HK-2 (cell line): ENCODE results near the gene ADAMTS13.
"Not testable (repeated sequence)": the region's sequence is repeated elsewhere in the genome, so short reads cannot be mapped to it uniquely, and the experiment has no call there.

Experiments
- DNase-seq: peaks from one replicate; pipeline ENCODE4 v3.0.0-alpha.2; 2018; ENCODE audit not compliant: unreplicated experiment

The ADAMTS13 gene

DNA sequence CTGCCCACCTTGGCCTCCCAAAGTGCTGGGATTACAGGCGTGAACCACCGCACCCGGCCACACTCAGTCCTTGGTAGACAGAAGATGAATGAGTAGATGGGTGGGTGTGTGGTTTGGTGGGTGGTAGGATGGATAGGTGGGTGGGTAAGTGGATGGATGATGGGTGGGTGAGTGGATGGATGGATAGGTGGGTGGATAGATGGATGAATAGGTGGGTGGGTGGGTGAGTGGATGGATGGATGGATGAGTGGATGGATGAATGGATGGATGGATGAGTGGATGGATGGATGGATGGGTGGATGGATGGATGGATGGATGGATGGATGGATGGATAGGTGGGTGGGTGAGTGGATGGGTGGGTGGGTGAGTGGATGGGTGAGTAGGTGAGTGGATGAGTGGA is 29.9 kb upstream of the ADAMTS13 start:
- not testable (repeated sequence) for DNase-seq

DNA sequence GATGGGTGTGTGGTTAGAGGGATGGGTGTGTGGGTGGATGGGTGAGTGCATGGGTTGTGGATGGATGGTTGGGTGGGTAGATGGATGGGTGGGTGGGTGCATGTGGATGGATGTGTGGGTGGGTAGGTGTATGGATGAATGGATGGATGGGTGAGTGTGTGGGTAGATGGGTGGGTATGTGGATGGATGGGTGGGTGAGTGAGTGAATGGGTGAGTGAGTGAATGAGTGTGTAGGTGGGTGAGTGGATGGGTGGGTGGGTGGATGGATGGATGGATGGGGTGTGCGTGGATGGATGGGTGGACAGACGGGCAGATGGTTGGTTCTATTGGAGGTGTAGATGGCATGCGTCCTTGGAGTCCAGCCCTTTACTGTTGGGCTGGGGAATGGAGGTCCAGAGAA is 28.8 kb upstream of the ADAMTS13 start:
- no peak for DNase-seq

DNA sequence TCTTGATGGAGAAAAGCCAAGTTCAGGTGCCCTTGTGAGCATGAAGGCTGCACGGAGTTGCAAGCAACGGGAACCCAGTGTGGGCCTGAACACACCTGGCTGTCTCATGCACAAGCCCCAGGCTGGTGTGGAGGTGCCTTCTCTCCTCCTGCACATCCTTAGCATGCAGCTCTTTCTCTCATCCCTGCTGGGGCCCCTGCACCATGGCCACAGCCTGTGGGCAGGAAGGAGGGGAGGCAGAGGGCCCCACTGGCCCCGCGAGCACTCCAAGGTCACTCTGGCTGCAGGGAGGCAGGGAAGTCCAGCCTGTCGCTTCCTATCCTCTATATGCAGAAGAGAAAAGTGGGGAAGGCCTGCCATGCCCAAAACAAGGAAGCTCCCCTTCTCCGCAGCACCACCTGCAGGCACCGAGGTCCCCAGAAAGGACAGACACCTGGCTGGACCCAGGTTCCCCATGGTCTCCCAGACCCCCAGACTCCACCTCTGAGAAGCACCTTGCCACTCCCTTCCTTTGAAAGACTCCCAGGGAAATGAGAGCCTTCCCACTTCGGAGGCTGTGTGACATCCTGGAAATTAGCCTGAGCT is 27.4 kb upstream of the ADAMTS13 start:
- DNase-seq: no peak

DNA sequence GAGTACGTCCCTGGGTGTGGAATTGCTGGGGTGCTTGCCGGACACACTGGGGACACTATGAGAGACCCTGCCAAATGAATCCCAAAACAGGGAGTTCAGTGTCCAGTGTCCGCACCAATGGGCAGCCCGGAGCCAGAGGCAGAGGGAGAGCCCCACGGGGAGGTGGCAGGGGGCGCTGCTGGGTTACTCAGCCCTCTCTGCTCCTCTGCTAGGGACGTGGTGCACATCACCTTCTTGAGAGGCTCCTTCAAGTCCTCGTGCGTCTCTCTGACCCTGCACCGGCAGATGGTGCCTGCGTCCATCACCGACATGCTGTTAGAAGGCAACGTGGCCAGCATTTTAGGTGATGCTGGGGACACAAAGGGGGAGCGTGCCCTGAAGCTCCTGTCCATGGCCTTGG is 25.2 kb upstream of the ADAMTS13 start:
- no peak for DNase-seq

DNA sequence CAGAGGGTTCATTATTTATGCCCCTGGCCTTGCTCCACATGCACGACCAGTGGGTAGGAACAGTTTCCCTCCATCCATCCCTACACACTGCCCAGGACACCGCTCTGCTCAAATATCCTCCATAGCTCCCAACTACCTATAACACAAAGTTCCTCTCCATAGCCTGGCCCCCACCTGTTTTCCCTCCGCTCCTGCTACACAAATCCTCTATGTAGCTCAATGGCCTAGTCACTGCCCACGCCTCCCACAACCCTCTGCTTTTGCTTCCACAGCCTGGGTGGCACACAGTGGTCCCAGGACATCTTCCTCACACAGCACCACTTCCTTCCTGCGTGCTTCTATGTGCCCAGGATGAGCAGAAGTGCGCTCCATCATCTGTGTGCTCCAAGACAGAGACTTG is 24.8 kb upstream of the ADAMTS13 start:
- no peak for DNase-seq

DNA sequence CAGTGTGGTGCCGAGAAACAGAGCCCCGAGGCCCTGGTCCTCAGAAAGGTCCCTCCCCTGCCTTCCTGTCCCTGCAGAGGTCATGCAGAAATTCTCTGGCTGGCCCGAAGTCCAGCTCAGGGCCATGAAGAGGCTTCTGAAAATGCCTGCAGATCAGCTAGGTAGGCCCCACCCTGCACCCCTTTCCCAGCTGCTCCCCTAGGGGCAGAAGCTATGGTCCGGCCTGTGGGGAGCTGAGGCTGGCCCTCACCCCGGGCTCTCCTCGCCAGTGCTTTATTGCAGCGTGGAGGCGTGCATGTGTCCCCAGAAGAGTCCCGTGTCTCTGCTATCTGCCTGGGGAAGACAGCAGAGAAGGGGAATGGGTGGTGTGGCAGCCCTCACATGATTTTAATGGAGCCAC is 24.3 kb upstream of the ADAMTS13 start:
- DNase-seq: no peak

DNA sequence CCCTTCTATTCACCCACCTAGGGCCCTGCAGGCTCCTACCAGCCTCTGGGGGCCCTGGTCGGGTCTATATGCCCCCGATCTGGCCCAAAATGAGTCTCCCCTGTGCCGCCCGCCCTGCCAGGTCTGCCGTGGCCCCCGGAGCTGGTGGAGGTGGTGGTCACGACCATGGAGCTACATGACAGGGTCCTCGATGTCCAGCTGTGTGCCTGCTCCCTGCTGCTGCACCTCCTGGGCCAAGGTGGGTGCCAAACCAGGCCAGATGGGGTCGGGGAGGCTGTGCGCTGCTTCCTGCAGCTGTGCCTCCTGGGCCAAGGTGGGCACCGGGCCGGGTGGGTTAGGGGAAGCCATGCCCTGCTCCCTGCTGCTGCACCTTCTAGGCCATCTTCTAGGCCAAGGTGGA is 21.9 kb upstream of the ADAMTS13 start:
- no peak for DNase-seq

DNA sequence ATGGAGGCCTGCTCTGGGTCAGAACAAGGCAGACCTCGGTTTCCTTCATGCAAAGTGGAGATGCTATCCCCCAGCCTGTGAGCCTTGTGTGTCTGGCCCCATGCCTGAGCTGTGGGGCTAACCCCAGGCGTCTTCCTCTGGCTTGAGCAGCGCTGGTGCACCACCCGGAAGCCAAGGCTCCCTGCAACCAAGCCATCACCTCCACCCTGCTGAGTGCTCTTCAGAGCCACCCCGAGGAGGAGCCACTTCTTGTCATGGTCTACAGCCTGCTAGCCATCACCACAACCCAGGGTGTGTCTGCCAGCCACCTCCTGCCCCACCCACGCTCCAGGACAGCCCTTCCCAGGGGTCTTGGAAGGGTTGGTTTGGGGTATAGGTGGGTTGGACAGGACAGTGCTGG is 20.6 kb upstream of the ADAMTS13 start:
- DNase-seq: no peak

DNA sequence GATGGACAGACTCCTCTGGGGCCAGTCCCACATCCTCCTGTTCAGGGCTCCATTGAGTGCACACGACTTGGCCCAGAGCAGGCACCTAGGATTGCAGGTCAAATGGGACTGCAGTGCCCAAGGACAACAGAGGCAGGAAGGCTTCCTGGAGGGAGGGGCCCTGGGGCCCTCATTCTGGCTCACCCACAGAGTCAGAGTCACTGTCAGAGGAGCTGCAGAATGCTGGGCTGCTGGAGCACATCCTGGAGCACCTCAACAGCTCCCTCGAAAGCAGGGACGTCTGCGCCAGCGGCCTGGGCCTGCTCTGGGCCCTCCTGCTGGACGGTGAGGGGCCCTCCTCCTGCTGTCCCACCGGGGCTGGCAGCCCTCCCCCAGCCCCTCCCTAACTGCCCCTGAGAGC is 19.5 kb upstream of the ADAMTS13 start:
- DNase-seq: no peak

DNA sequence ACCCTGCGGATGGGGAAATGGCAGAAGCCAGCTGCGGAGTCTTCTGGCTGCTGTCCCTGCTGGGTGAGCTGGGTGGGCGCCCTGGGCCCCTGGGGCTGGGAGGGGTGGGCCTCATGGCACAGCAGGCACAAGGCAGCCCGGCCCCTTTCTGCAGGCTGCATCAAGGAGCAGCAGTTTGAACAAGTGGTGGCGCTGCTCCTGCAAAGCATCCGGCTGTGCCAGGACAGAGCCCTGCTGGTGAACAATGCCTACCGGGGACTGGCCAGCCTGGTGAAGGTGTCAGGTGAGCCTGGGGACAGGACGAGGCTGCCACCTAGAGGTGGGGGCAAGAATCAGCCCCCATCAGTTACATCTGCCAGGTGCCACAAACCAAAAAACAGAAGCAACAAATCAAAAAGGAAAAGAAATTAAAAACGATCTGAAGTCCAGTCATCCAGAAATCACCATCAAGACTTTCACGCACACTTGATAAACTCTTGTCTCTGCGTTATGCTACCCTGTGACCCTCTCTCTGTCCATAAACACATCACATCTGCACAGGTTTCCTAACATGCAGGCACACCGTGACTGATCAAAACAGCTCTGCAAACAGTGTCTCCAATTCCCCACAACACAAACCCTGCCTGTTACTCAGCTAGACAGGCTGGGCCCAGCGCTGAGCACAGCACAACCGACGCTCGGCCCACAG is 18.3 kb upstream of the ADAMTS13 start:
- peak; percentile 56 for DNase-seq

DNA sequence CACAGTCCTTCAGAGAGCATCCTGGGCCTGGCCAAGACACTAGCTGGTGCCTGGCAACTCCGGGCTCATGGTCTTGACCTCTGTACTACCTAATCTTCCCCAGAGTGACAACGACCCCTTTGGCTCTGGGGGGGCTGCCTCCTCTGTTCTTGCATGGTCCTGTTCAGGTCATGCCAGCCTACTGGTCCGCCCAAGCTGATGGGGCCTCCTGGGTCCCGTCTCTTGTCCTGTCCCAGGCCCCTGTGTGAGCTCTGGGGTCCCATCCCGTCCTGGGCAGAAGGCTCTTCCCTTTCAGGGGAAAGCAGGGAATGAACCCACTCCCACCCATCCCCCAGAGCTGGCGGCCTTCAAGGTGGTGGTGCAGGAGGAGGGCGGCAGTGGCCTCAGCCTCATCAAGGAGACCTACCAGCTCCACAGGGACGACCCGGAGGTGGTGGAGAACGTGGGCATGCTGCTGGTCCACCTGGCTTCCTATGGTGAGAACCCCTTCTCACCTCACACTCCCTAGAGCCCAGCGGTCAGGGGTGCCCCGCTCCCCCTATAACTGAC is 17.6 kb upstream of the ADAMTS13 start:
- DNase-seq: no peak

DNA sequence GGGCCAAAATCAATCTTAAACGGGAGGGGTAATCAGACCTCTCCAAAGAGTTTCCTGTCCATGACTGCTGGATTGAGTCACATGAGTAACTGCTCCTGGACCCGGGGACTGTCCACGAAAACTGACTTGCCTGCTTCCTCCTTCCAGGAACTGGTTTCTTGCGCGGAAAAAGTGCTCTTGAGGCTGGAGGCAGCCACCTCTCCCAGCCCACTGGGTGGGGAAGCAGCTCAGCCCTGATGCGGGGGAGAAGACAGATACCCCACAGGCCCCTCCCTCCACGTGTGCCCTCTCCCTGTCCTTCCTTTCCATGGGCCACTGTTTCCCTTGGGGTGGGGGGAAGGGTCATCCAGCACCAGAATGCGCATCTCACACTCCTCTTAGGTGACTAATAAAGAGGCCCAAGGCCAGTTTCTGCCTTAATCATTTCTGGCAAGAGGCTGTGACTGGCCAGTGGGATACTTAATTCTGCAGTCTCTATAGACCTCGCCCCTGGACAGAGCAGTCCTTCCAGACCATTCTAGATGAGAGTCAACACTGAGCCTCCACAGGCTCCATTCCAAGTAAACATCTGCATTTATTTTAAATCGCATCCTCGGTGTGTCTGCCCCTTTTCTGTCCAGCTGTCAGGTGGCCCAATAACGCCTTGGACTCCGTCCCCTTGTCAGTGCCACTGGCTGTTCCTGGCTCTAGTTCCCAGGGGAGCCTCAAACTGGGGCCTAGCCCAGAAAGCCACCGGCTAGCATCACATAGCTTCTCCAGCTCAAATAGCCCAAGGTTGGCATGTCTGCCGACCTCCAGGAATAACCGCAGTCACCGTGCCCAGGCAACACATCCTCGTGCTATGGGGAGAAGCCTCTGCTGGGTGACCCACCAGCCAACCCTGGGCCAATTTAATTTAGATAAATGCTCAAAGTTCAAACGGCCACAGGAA is 16.4 kb upstream of the ADAMTS13 start:
- DNase-seq: no peak

DNA sequence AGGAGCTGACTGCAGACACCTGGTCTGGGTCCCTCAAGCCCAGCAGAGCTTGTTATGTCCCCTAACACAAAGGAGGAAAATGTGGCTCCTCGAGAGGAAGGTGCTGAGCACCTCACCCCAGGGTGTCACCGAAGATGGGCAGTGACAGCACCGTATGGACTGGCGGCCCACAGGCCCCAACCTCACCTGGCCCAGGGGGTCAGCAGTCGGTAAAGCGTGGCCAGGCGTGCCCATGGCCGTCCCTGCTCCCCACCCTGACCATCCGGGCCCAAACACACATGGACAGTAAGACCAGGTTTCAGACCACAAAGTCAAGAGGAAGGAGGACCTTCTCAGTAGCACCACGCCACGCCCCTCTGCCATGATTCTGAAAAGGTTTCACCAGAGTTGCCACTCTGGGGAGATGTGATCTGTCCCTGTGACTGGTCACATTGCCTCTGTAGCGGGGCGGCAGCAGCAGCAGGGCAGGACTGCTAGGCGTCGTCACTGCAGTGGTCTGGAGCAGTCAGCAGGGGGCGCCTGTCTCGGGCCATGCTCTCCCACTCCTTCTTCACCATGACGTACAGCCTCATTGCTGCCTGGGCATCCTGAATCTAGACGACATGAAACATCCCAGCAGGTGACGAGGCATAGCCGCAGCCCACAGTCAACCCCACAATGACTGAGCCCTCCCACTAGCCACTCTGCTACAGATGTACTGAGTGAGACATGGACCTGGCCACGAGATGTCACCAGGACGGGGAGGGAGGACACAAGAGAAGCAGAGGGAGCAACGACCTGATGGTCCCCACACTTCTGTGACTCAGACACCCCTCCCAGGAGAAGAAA is 15.5 kb upstream of the ADAMTS13 start:
- DNase-seq: peak; percentile 62

DNA sequence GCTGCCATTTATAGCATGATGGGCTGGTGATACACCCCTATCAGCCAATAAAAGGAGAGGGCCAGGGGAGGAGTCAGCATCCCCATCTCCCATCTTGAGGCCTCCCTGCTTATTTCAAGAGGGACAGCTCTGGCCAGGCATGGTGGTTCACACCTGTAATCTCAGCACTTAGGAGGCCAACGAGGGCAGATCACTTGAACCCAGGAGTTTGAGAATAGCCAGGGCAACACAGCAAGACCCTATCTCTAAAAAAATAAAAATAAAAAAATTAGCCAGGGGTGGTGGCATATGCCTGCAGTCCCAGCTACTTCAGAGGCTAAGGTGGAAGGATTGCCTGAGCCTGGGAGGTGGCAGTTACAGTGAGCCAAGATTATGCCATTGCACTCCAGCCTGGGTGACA is 14.1 kb upstream of the ADAMTS13 start:
- DNase-seq: no peak

DNA sequence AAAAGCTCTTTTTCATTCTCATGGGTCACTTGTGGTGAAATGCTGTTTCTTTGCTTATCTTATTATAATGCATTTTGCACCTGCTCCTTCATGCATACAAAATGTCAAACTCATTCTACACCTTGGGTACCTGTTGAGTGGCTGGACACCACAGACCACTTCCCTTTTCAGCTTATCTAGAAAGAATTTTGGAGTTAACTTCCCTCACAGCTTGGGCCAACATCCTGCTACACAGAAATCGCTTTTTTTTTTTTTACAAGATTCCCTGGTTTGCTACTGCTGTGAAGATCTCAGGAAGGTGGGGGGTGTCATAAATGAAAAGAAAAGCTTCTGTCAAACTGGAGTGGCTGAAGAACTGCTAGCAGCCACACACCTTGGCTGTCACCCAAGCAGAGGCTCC is 7.0 kb upstream of the ADAMTS13 start:
- DNase-seq: no peak

DNA sequence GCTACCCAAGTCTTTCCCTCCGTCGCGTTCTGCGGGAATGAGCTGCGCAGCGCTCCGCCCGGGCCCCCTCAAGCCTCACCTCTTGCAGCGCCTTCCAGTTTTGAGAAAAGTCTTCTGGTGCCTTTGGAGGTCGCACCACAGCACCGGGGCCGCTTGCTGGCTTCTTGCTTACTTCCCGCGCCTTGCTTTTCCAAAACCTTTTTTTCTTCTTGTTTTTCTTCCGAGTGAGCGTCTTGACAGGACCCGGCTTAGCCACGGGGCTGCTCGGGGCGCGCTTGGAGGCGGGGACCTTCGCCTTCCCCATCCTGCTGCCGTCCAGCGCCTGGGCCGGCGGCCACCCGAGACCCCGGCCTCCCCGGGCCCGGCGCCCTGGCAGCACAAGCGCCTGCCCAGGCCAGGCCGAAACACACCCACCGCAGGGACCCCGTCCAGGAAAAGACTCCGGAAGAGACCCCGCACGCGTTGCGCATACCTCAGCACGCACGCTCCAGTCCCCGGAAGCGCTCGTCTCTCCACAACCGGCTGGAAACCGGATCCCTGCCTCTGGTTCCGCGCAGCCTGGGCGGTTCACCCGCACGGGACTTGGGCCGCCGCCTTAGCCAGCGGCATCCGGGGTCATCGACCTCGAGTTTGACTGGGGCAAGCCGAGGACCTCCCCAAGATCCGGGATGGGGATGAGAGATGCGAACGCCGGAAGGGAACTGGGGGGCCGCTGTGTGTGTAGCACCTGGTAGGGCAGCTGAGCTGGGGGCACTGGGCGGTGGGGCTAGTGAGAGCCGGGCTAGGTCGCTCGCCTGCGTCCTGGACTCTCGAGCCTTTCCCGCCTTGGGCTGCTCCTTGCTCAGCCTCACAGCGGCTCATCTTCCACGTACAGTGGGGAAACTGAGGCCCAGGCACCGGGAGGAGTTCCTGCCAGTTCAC is 4.4 kb upstream of the ADAMTS13 start, which contains the start of gene REXO4:
REXO4 (minus strand) TSS at position 470 of the 921 bp plus-strand sequence; CDS start at position 304, 166 bp downstream.
- peak; percentile 90 for DNase-seq

DNA sequence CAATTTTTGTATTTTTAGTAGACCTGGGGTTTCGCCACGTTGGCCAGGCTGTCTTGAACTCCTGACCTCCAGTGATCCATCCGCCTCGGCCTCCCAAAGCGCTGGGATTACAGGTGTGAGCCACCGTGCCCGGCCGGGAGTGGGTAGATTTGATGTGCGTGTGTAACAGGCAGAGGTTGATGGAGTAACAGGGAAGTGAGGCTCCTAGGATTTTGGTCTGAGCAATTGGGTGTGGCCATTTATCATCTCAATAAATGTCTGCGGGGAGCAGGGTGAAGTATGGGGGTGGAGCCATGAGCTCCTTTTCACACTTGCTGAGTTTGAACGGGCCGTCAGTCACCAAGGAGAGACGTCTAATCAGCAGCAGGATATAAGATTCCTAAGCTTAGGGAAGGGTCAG is 3.2 kb upstream of the ADAMTS13 start:
- DNase-seq: no peak

DNA sequence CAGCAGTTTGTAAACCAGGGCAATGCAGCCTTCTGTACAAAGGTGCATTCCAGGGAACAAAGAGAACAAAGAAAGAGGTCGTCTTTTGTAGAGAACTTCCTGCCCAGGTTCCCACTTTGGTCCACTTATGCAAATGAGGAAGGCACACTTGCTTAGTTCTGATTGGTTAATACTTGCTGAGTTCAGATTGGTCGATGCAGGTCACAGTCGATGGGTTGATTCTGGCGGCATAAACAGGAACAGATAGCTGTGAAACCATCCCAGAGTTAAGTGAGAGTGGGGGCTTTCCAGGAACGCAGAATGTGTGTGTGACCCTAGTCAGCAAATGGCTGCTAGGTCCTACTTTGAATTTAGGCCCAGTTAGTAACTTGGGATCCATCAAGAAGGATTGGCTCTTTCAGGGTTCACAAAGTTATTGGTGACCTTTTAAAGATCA is 1.8 kb upstream of the ADAMTS13 start:
- no peak for DNase-seq

DNA sequence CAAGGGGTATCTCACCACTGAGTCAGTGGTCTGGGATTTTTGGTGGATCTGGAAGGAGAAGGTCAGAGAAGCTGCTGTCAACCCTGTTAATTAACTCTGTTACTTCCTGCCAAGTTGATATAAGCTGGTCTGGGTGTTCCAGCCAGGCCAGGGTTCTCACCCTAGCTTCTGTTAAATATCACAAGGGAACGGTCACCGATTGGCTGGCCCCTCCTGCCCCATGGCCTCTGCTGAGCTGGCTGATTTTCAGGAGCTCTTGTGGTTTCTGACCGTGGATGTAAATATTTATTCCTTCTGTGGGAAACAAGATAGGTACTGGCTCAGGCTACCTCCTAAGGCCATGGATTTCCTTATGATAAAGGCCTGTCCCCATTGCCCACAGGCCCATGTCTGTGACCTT is 1.0 kb downstream of the ADAMTS13 start:
- no peak for DNase-seq

DNA sequence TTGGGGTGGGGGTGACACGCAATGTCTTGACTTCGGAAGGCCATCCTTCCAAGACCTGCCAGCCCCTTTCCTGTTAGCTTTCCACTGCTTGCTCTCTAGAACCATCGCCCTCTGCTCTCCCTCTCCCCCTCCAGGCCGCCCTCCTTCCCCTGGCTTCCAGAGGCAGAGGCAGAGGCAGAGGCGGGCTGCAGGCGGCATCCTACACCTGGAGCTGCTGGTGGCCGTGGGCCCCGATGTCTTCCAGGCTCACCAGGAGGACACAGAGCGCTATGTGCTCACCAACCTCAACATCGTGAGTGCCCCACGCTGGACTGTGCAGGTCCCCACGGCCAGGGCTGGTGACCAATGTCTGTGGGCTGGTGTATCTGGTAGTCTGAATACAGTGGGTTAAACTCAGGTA is 2.0 kb downstream of the ADAMTS13 start:
- no peak for DNase-seq
